HUES64 (cell line): ENCODE data around the gene CSF1R.

Experiments
- H3K27ac ChIP-seq: 2 replicates; pipeline ENCODE4 v1.7.0; 2013; ENCODE audit warnings: low read depth, low read length, inconsistent platforms
- H3K27me3 ChIP-seq: 2 replicates; pipeline ENCODE4 v1.6.1; 2013; ENCODE audit warnings: mild to moderate bottlenecking, low read length; ENCODE audit not compliant: insufficient read depth
- H3K36me3 ChIP-seq: 2 replicates; pipeline ENCODE4 v1.6.1; 2013; ENCODE audit warnings: mild to moderate bottlenecking, low read length; ENCODE audit not compliant: insufficient read depth
- H3K4me1 ChIP-seq: 2 replicates; pipeline ENCODE4 v1.6.1; 2013; ENCODE audit warnings: mild to moderate bottlenecking, low read length, moderate library complexity; ENCODE audit not compliant: insufficient read depth
- H3K4me3 ChIP-seq: 2 replicates; pipeline ENCODE4 v1.5.1; 2013; ENCODE audit warnings: mild to moderate bottlenecking, low read length, moderate library complexity
- H3K9ac ChIP-seq: 2 replicates; pipeline ENCODE4 v1.6.1; 2013; ENCODE audit warnings: mild to moderate bottlenecking, low read depth, low read length
- H3K9me3 ChIP-seq: 2 replicates; pipeline ENCODE4 v1.6.1; 2013; ENCODE audit warnings: low read depth, low read length; ENCODE audit not compliant: insufficient read depth
- WGBS: fragments of 150-250, 120-280 bp; methylation state at CpG from one replicate; pipeline ENCODE4 v1.1.7; 2013; ENCODE audit warnings: missing lambda C conversion rate; 5-methylcytosine and 5-hydroxymethylcytosine counted together

Gene CSF1R

DNA sequence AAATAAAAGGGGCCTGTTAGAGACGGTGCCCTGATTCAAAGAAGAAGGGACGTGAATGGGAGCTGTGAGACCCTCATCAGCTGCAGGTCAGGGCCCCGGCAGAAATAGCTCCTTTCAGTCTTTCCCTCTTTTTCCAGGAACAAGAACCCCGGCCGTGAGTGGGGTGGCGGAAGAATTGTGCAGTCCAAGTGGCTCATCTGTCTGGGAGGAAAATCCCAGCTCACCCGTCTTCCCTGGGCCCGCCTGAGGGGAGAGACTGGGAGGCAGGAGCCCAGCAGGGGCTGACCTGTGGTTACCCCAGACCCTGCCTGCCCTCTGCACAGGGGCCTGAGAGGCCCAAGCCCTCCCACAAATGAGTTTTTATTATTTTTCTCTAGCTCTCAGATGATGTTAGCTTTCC is 24.8 kb upstream of the CSF1R start:
- 85% methylated on average over 8 of the region's 8 CpGs for WGBS
- H3K27me3 ChIP-seq, result no peaks in the 10 kb centered on the region

DNA sequence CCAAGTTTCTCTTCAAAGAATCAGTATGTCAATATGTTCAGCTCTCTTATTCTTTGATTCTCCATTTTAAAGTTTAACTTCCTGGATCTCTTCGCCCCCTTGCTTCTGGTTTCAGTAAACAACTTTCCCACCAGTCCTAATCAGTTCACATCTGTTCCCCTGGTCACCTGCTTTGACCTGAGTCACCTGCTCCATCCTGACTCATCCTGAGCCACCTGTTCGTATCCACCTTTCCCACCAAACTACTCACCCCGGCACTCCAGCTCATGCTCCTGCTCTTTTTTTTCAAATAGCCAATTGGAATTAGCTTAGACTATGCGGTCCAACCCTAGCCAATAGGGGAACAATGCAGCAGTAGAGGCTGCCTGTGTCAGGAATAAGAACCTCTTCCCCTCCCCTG is 23.6 kb upstream of the CSF1R start:
- no peaks in the 10 kb centered on the region for H3K9me3 ChIP-seq
- H3K9ac ChIP-seq, result no peak overlapping the region
- H3K27ac ChIP-seq, result no peak overlapping the region
- 0 out of 2 replicates have a peak, but pooled peaks cover 16% of the 10 kb centered on the region for H3K4me1 ChIP-seq
- H3K4me3 ChIP-seq, result no peak overlapping the region
- WGBS, result 81% methylated on average over 4 of the region's 4 CpGs
- H3K27me3 ChIP-seq, result no peaks in the 10 kb centered on the region
- H3K36me3 ChIP-seq, result no peaks in the 10 kb centered on the region

More for the DNA sequence above, 24.8 kb upstream of the CSF1R start:
- H3K9ac ChIP-seq, result no peak overlapping the region
- no peak overlapping the region for H3K4me3 ChIP-seq
- H3K4me1 ChIP-seq, result 0 out of 2 replicates have a peak, but pooled peaks cover 16% of the 10 kb centered on the region
- H3K36me3 ChIP-seq, result no peaks in the 10 kb centered on the region
- H3K9me3 ChIP-seq, result no peaks in the 10 kb centered on the region
- no peak overlapping the region for H3K27ac ChIP-seq

DNA sequence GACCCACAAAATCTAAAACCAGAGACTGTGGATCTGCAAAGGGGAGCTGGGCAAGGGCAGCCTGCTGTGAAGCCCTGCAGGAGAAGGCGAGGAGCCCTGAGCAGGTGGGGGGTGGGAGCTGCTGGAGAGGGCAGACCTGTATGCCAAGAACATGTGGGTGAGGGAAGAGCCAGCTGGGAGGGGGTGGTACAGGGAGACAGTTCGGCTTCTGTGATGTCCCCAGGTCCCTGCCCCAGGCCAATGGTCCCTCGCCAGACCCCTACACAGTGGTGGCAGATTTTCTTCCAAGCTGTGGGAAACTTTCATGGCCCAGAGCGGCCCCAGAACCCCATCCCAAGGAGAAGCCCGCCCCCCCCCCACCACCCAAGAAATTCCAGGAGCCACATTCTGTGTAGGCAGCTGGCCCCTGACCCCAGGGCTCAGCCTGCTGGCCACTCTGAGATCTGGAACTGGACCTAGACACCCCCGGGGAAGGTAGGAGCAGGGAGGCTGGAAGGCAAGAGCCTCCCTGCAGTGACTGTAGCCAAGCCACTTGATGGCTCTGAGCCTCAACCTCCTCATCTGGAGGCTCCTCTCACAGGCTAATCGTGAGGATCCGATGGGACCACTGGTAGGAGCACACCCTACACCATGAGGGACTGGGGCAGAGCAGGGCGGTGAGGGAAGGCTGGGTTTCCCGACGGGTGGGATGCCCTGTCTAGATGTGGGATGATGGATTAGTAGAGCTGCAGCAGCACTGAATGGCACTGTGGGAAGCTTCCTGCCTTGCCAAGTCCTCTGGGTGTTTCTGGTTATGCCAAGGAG is 22.6 kb upstream of the CSF1R start:
- H3K9me3 ChIP-seq, result no peaks in the 10 kb centered on the region
- H3K4me3 ChIP-seq, result no peak overlapping the region
- no peaks in the 10 kb centered on the region for H3K27me3 ChIP-seq
- no peaks in the 10 kb centered on the region for H3K36me3 ChIP-seq
- WGBS, result 91% methylated on average over 11 of the region's 11 CpGs
- 0 out of 2 replicates have a peak, but pooled peaks cover 16% of the 10 kb centered on the region for H3K4me1 ChIP-seq
- no peak overlapping the region for H3K9ac ChIP-seq
- H3K27ac ChIP-seq, result no peak overlapping the region

DNA sequence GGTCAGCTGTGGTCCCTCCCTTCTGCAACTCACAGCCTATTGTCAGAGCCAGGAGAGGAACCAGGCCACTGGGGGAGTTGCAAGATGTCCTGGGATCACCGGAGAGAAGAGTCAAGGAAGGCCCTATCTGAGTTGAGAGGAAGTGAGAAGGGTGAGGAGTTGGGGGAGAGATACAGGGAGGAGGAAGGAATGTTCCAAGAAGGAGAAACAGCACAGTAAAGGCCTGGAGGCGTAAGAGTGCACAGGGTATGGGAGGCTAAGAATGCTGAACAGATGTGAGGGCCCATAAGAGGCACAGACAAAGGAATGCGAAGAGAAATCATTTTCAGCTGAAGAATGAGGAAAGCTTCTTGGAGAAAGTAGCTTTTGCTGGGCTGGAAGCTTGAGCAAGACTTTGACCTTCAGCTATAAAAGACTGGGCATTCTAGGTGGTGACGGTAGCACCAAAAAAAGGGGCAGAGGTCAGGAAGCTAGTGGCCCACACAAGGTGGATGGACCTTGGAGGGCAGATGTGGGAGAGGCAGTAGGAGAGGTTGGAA is 21.6 kb upstream of the CSF1R start:
- WGBS, result 90% methylated on average over 4 of the region's 4 CpGs

DNA sequence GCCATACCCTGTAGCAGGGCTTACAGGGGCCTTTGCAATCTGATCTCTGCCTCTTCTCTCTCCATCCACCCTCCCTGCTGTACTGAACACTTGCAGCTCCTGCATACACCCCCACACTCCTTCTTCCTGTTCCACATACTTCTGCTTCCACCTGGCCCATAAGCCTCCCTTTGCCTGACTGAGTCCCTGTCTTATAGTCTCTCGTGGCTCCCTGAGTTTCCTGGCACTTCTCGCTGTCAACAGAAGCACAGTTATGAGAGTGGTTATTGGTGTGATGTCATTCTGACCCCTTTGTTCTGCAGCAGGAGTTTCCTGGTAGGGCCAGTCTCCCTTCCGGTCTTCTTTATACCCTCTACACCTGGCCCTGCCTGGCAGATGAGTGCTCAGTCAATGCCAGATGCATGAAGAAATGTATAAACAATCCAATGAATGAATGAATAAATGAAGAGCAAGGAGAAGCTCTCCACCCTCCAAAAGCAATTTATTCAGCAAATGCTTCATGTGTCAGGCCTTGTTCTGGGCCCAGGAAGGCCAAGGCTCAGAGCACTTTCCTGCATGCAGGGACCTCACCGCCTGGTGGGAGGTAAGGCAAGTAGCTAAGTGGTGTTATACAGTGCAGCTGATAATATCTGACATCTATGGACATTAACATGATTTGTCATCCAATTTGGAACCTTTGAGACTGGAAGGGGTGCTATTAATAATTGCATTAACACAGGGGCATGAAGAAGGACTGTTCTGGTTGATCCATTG is 20.5 kb upstream of the CSF1R start:
- no peaks in the 10 kb centered on the region for H3K27me3 ChIP-seq
- H3K4me1 ChIP-seq, result no peaks in the 10 kb centered on the region
- no peaks in the 10 kb centered on the region for H3K9me3 ChIP-seq
- no peak overlapping the region for H3K9ac ChIP-seq
- H3K27ac ChIP-seq, result no peak overlapping the region
- H3K36me3 ChIP-seq, result no peaks in the 10 kb centered on the region
- H3K4me3 ChIP-seq, result no peak overlapping the region
- 95% methylated on average over 4 of the region's 4 CpGs for WGBS

More for the DNA sequence above, 21.6 kb upstream of the CSF1R start:
- H3K36me3 ChIP-seq, result no peaks in the 10 kb centered on the region
- H3K9me3 ChIP-seq, result no peaks in the 10 kb centered on the region
- H3K4me1 ChIP-seq, result 0 out of 2 replicates have a peak, but pooled peaks cover 10% of the 10 kb centered on the region
- no peak overlapping the region for H3K9ac ChIP-seq
- H3K27me3 ChIP-seq, result no peaks in the 10 kb centered on the region
- H3K4me3 ChIP-seq, result no peak overlapping the region
- H3K27ac ChIP-seq, result no peak overlapping the region

DNA sequence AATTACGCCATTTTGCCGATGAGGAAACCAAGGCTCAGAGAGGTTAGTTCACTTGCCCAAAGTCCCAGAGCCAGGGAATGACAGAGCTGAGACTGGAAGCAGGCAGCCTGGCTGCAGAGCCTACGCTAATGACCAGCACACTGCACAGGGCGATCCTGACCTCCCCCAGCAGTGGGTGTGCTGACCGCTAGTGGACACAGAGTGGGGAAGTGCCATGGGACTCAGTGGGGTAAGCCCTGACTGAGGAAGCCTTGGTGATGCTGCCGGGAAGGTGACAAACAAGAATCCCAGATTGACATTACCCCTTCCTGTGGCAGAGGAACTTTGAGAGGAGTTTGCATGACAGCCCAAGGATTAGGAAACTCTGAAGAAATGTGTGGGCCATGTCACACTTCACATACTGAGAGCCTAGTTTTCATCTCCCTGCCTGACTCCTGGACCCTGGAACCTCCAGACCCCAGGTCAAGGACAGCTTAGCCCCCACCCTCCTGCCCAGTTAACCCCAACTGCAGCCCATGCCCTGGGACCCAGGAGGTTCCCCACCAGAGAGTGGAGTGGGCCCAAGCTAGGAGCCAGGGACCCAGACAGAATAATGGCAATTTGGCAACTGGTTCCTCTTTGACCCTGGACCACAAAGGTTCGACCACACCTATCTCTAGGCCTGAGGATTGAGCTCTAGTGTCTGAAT is 19.7 kb upstream of the CSF1R start:
- Histone ChIP-seq H3K27me3 (no peaks in the 10 kb centered on the region), H3K27ac (no peak overlapping the region), H3K4me1 (no peaks in the 10 kb centered on the region), H3K9me3 (no peaks in the 10 kb centered on the region), H3K36me3 (no peaks in the 10 kb centered on the region), H3K4me3 (no peak overlapping the region), H3K9ac (no peak overlapping the region)
- WGBS, result 93% methylated on average over 7 of the region's 7 CpGs

DNA sequence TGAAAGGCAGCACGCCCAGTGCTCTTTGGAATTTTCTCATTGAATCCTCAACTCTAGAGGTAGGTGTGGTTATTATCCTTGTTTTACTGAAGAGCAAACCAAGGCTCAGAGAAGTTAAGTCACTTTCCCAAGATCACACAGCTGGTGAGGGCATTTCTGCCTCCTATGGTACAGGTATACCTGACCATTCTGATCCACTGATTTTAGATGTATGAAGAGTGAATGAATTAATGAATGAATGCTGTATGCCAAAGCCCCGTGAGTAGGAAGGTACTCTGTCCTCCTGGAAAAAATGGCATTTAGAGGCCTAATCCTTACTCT is 18.2 kb upstream of the CSF1R start:
- WGBS, result 83% methylated on average over 2 of the region's 2 CpGs
- Histone ChIP-seq H3K4me3 (no peak overlapping the region), H3K27me3 (no peaks in the 10 kb centered on the region), H3K36me3 (no peaks in the 10 kb centered on the region), H3K9ac (no peak overlapping the region), H3K27ac (no peak overlapping the region), H3K9me3 (no peaks in the 10 kb centered on the region), H3K4me1 (no peaks in the 10 kb centered on the region)

DNA sequence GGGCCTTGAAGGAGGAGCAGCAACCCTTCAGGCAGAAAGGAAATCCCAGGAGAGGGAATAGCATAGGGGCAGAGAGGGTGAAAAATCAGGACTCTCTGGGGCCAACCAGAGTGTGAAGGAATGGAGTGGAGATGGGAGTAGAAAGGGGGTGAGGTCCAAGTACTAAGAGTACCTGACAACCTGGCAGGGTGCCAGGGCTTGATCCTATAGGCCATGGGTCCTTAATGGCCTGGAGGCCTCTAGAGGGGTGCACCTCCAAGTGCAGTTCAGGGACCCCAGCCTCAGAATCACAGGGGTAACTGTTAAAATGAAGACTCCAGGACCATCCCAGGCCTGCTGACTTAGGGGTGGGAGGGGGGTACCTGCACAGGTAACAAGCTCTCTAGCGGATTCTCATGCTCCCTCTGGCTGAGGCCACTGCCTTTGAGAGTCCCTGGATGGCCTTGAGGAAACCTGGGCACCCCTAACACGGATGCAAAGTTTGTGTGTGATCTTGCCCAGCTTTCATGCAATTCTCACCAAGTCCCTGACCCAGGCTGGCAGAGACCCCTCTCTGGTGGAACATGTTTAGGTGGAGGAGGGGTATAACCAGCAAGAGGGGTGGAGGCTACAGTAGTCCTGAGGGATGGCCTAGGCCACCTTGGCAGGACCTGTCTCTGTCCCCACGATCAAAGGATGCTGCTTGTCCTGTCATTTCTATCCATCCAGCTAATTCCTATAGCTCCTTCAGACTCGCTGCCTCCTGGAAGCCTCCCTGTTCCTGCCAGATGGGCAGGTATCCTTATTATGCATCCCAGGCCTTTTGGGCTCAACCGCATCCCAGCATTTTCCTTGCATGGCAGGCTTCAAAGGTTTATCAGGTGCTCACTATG is 17.6 kb upstream of the CSF1R start:
- Histone ChIP-seq H3K36me3 (no peaks in the 10 kb centered on the region), H3K9ac (no peak overlapping the region), H3K4me3 (no peak overlapping the region), H3K27me3 (no peaks in the 10 kb centered on the region), H3K27ac (no peak overlapping the region), H3K4me1 (no peaks in the 10 kb centered on the region), H3K9me3 (no peaks in the 10 kb centered on the region)
- 87% methylated on average over 5 of the region's 5 CpGs for WGBS

DNA sequence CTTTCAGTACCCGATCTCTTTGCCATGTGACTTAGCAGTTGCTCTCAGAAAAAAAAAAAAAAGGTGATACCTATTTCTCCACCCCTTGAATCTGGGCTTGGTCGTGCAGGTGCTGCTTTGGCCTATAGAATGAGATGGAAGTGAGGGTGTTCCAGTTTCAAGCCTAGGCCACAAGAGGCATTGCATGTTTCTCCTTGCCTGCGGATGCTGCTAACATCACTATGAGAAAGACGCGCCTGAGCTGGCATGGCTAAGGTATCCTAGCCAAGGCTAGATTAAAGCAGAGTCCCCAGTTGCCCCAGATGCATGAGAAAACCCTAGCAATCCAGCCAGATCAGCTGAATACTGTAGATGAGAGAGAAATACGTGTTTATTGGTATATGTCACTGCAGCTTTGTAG is 14.7 kb upstream of the CSF1R start:
- H3K4me1 ChIP-seq, result no peaks in the 10 kb centered on the region
- H3K27me3 ChIP-seq, result no peaks in the 10 kb centered on the region; the same call in 1 of the 2 replicates
- H3K9me3 ChIP-seq, result no peaks in the 10 kb centered on the region
- no peak overlapping the region for H3K4me3 ChIP-seq
- H3K27ac ChIP-seq, result no peak overlapping the region
- H3K36me3 ChIP-seq, result no peaks in the 10 kb centered on the region
- no peak overlapping the region for H3K9ac ChIP-seq
- 78% methylated on average over 6 of the region's 6 CpGs for WGBS

DNA sequence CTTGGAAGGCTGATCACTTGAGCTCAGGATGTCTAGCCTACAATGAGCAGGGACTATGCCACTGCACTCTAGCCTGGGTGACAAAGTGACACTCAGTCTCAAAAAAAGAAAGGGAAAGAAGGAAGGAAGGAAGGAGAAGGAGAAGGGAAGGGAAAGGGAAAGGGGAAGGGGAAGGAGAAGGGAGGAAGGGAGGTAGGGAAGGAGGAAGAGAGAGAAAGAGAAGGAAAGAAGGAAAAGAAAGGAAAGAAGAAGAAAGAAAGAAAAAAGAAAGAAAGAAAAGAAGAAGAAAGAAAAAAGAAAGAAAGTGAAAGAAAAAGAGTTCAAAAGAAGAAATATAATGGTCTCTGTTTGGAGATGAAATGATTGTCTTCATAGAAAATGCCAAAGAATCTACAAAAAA is 10.8 kb upstream of the CSF1R start:
- Histone ChIP-seq H3K27me3 (no peaks in the 10 kb centered on the region; the same call in 1 of the 2 replicates), H3K27ac (no peak overlapping the region), H3K4me1 (no peaks in the 10 kb centered on the region), H3K9ac (no peak overlapping the region), H3K36me3 (no peaks in the 10 kb centered on the region), H3K9me3 (no peaks in the 10 kb centered on the region), H3K4me3 (no peak overlapping the region)
